ENCODE measurements around the gene ATP10A. TPM values are rescaled to one million over a fixed set of nuclear protein-coding genes. Genes with fewer than 3 reads are reported as not detected.

ATP10A gene
- total and polyA plus RNA-seq, 2 of the 8 experiments (the other 6 are each of a cell fraction or from before 2014, with no cell fraction given) = 2.0 to 2.8 TPM

GRCh38 chr15:25776071-25776746 is 86.9 kb downstream of the ATP10A start (continued):
- TF ChIP-seq CHD7 (IDR thresholded peaks at IDR 0.05; ENCODE audit: insufficient replicate concordance, low read length) (no peak), KDM1A (IDR thresholded peaks at IDR 0.05; ENCODE audit: borderline replicate concordance, low read length) (no peak), EP300 (IDR thresholded peaks at IDR 0.05; ENCODE audit: borderline replicate concordance in 1 of 2, low read depth in 2 of 2, low read length in 2 of 2) (no peak), RFX5 (IDR thresholded peaks at IDR 0.05; ENCODE audit: borderline replicate concordance, low read depth, low read length) (no peak), SIN3A (conservative IDR thresholded peaks at IDR 0.05 in 1 of 2, IDR thresholded peaks at IDR 0.05 in 1 of 2; ENCODE audit: low read depth in 1 of 2, low read length in 2 of 2) (no peak), RBBP5 (IDR thresholded peaks at IDR 0.05; ENCODE audit: borderline replicate concordance, low read depth, low read length) (no peak), FOSL1 (IDR thresholded peaks at IDR 0.05; ENCODE audit: insufficient read depth, low read depth, low read length) (no peak), POU5F1 (IDR thresholded peaks at IDR 0.05; ENCODE audit: low read depth, low read length) (no peak), ASH2L (IDR thresholded peaks at IDR 0.05; ENCODE audit: low read length) (no peak)

Data from H1 (cell line).